HG03460 (cell line): ENCODE data around the gene EIF2S2.
"Not testable (repeated sequence)": the region's sequence is repeated elsewhere in the genome, so short reads cannot be mapped to it uniquely, and the experiment has no call there.

Experiments used
- ATAC-seq: cut with Tn5 transposase; IDR thresholded peaks from one replicate; pipeline ENCODE4 v1.9.1; 2021; ENCODE audit not compliant: unreplicated experiment

Gene EIF2S2, protein sequence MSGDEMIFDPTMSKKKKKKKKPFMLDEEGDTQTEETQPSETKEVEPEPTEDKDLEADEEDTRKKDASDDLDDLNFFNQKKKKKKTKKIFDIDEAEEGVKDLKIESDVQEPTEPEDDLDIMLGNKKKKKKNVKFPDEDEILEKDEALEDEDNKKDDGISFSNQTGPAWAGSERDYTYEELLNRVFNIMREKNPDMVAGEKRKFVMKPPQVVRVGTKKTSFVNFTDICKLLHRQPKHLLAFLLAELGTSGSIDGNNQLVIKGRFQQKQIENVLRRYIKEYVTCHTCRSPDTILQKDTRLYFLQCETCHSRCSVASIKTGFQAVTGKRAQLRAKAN

DNA sequence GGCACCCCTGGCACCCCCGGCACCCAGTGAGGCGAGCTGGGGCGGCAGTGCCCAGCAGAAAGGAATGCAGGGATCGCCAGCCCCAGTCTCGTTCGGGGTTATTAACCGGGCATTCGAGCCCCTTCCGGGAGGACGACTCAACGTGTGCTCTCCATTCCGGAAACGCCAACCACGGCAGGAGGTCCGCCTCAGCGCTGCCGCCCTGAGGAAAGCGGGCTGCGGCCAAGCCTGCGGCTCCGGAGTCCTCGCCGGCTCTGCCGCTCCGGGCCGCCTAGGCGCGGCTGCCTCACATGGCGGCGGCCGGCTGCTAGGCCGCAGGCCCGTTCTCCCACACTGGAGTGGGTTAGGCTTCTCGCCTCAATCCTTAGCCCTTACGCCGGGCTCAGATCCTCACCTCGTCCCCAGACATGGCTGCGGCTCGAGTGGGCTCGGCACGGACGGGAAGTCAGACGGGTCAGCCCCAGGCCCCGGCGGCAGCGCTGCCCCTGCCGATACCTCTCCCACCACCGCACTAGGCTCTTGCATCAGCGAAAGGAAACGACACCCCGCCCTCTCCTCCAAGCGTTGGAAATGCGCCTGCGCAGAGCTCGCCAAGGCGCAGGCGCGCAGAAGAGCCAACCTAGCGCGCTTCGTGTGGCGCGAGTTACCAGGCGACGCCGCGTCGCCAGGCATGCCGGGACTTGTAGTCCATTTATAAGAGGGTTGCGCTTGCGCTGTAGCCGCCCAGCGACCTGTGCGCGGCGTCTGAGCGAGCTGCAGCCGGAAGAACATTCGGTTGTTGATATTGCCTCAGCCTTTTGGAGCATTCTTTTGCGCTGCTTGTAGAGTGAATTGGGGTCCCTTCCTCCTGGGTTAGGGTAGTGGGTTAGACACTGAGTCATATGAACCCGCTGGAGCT, at the start of gene EIF2S2:
EIF2S2 (minus strand) TSS at position 542 of the 898 bp plus-strand sequence; CDS start at position 409, 133 bp downstream.
- ATAC-seq = peak; percentile 91

DNA sequence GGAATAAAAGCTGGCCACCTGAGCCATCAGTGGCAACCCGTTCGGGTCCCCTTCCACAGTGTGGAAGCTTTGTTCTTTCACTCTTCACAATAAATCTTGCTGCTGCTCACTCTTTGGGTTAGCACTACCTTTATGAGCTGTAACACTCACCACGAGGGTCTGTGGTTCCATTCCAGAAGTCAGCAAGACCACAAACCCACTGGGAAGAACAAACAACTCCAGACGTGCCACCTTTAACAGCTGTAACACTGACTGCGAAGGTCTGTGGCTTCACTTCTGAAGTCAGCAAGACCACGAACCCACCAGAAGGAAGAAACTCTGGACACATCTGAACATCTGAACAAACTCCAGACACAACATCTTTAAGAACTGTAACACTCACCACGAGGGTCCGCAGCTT, 45.7 kb upstream of the EIF2S2 start:
- ATAC-seq = not testable (repeated sequence)

DNA sequence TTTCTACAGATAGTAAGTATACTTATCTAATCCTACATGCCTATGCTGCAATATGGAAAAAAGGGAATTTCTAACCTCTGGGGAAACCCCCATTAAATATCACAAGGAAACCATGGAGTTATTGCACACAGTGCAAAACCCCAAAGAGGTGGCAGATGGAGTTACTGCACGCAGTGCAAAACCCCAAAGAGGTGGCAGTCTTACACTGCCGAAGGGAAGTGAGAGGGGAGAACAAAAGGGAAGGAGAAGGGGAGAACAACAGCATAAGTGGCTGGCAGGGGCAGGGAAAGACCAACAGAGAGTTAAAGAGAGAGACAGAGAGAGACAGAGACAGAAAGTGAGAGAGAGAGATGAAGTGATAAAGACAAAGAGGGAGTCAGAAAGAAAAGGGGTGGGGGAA, 43.8 kb upstream of the EIF2S2 start:
- no peak for ATAC-seq

DNA sequence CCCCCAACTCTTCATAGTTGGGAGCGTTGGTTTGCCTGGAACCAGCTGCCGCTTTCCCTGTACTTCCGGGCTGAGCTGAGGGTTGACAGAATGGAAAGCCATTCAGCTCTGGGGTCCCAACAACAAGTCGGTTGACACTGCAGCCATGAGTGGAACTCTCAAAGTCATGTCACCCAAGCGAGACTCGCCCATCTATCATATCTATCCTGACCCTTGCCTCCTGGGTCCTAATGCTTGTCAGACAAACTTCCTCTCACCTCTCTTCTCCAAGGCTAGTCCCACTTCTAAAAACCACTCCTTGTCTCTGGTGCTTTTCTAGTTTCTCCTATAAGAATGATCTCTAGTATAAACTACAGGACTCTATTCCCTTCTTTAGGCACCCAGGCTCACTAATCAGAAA, 41.1 kb upstream of the EIF2S2 start:
- not testable (repeated sequence) for ATAC-seq

DNA sequence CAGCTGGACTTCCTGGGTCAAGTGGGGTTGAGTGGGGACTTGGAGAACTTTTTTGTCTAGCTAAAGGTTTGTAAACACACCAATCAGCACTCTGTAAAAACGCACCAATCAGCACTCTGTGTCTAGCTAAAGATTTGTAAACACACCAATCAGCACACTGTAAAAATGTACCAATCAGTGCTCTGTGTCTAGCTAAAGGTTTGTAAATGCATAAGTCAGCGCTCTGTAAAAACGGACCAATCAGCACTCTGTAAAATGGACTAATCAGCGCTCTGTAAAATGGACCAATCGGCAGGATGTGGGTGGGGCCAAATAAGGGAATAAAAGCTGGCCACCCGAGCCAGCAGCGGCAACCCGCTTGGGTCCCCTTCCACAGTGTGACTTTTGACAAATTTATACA, 40.0 kb upstream of the EIF2S2 start:
- not testable (repeated sequence) for ATAC-seq

DNA sequence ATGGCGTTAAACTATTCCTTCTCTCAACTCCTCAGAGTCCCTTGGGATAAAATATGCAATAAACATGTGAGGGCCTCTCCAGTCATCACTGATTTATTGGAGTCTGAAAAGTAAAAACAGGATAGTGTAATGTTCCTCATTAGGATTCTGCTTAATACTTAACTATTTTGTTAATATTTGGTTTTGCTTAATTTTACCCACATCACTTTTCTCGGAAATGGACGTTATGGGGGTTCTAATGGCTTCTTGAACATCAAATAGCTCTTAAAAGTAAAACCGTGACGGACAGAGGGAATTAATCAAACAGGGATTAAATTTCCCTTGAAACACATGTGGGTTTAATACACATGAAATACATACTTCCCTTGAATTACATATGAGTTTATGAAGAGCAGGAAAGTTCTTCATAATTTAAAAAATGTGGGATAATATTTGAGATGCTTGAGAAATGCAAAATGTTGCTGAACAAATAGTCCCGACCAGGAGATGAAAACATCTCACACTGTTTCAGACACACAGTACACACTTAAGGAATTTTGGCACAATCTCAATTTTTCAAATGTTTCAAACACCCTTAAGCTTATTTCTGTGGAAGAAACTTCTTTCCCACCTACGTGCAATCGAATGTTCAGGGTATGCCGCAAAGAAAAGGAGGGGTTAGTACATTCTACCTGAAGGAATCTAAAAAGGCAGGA, 38.4 kb upstream of the EIF2S2 start:
- no peak for ATAC-seq

DNA sequence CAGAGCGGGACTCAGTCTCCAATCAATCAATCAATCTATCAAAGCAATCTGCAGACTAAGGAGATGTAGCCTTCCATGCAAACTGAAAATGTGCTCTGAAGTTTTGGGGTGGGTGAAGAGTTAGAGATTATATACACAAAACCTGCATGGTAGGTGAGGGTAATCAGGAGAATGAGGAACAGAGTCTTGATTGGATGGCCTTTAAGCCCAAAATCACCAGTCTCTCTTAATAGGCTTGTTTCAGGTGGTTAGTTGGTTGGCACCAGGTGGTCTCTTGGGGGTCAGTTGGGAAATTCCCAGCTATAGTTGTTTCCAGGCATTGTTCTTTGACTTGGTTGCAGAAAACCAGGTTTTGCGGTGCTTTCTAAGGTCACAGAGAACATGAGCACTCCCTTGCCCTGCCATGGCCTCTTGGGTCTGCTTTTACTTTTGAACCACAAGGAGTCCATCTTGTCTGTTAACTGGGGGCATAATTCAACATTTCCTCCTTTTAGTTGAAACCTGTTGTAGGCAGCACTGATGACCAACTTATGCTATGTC, 33.3 kb upstream of the EIF2S2 start:
- ATAC-seq = no peak

DNA sequence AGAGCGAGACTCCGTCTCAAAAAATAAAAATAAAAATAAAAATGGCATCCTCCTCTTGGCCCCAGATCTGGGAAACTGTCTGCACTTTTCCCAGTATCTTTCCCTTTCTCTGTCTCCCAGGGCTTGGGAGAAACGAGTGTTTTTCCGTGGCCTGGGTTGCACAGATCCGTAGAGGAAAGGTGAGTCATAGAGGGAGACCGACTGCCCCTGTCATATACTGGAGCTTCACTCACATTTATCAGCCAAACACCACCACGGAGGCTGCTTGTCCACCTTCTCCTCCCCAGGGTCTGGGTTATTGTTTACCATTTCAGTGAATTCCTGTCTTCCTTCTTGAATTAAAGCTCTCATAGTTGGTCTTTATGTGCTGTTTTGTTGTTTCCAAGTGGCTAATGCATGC, 31.9 kb upstream of the EIF2S2 start:
- no peak for ATAC-seq

DNA sequence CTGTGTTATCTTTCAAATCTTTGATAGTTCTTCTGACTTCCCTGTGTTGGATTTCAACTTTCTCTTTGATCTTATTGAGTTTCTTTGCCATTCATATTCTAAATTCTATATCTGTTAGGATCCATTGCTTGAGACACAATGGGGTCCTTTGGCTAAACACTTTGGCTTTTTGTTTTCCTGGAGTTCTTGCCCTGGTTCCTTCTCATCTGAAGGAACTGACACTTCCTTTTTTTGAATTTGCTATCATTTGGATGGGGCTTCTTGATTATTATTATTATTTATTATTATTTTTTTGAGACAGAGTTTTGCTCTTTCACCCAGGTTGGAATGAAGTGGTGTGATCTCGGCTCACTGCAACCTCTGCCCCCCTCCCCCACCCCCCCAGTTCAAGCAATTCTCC, 30.1 kb upstream of the EIF2S2 start:
- ATAC-seq = no peak

DNA sequence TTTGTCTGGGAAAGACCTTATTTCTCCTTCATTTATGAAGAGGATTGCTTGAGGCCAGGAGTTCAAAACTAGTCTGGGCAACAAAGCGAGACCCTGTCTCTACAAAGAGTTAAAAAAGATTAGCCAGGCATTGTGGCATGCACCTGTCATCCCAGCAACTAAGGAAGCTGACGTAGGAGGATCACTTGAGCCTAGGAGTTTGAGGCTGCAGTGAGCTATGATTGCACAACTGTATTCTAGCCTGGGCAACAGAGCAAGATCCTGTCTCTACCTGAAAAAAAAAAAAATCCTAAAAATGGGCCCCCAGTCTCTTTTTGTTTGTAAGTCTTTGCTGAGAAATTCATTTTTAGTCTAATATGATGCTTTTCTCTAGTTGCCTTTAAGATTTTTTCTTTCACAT, 29.2 kb upstream of the EIF2S2 start:
- ATAC-seq = no peak

DNA sequence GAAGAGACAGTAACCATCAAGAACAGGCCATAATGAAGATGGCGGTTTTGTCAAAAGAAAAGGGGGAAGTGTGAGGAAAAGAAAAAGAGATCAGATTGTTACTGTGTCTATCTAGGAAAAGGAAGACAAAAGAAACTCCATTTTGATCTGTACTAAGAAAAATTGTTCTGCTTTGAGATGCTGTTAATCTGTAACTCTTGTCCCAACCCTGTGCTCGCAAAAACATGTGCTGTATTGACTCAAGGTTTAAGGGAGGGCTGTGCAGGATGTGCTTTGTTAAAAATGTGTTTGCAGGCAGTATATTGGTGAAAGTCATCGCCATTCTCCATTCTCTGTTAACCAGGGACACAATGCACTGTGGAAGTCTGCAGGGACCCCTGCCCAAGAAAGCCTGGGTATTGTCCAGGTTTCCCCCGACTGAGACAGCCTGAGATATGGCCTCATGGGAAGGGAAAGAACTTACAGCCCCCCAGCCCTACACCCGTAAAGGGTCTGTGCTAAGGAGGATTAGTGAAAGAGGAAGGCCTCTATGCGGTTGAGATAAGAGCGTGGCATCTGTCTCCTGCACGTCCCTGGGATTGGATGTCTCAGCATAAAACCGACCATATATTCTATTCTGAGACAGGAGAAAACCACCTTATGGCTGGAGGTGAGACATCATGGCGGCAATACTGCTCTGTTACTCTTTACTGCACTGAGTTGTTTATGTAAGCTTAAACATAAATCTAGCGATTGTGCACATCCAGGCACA, 23.7 kb upstream of the EIF2S2 start:
- not testable (repeated sequence) for ATAC-seq

DNA sequence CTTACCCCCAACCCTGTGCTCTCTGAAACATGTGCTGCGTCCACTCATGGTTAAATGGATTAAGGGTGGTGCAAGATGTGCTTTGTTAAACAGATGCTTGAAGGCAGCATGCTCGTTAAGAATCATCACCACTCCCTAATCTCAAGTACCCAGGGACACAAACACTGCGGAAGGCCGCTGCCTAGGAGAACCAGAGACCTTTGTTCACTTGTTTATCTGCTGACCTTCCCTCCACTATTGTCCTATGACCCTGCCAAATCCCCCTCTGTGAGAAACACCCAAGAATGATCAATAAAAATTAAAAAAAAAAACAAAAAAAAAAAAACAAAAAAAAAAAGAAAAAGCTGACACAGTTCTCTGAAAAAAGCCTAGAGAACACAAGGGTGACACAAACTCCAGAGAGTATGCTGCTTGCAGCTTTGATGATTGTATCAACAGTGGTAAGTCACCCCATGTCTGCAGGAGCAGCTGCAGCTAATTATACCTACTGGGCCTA, 21.4 kb upstream of the EIF2S2 start:
- not testable (repeated sequence) for ATAC-seq

DNA sequence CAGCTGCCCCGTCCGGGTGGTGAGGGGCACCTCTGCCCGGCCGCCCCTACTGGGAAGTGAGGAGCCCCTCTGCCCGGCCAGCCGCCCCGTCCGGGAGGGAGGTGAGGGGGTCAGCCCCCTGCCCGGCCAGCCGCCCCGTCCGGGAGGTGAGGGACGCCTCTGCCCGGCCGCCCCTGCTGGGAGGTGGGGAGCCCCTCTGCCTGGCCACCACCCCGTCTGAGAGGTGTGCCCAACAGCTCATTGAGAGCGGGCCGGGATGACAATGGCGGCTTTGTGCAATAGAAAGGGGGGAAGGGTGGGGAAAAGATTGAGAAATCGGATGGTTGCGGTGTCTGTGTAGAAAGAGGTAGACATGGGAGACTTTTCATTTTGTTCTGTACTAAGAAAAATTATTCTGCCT, 20.9 kb upstream of the EIF2S2 start:
- ATAC-seq = not testable (repeated sequence)

DNA sequence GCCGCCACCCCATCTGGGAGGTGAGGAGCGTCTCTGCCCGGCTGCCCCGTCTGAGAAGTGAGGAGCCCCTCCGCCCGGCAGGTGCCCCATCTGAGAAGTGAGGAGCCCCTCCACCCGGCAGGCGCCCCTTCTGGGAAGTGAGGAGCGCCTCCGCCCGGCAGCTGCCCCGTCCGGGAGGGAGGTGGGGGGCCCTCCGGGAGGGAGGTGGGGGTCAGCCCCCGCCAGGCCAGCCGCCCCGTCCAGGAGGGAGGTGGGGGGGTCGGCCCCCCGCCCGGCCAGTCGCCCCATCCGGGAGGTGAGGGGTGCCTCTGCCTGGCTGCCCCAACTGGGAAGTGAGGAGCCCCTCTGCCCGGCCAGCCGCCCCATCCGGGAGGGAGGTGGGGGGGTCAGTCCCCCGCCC, 20.4 kb upstream of the EIF2S2 start:
- ATAC-seq = not testable (repeated sequence)

DNA sequence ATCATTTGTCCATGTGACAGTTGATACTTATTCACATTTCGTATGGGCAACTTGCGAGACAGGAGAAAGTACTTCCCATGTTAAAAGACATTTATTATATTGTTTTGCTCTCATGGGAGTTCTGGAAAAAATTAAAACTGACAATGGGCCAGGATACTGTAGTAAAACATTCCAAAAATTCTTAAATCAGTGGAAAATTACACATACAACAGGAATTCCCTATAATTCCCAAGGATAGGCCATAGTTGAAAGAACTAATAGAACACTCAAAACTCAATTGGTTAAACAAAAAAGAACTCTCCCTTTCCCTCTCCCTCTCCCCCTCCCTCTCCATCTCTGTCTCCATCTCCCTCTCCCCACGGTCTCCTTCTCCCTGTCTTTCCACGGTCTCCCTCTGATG, 19.4 kb upstream of the EIF2S2 start:
- no peak for ATAC-seq

DNA sequence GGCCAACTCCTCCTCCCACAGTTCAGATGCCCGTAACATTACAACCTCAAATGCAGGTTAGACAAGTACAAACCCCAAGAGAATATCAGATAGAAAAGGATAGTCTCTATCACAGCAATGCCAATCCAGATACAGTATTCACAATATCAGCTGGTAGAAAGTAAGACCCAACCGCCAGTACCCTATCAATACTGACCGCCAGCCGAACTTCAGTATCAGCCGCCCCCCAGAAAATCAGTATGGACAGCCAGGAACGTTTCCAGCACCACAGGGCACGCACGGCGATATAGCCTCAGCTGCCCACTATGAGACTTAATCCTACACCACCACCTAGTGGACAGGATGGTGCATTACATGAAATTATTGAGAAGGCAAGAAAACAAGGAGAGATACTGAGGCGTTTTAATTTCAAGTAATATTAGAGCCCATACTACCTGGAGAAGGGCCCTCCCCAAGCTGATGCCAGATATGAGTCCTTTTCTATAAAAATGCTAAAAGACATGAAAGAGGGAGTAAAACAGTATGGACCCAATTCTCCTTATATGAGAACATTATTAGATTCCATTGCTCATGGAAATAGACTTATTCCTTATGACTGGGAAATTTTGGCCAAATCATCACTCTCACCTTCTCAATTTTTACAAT, 17.6 kb upstream of the EIF2S2 start:
- no peak for ATAC-seq

DNA sequence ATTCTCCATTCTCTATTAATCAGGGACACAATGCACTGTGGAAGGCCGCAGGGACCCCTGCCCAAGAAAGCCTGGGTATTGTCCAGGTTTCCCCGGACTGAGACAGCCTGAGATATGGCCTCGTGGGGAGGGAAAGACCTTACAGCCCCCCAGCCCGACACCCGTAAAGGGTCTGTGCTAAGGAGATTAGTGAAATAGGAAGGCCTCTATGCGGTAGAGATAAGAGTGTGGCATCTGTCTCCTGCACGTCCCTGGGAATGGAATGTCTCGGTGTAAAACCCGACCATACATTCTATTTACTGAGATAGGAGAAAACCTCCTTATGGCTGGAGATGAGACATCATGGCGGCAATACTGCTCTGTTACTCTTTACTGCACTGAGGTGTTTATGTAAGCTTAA, 15.7 kb upstream of the EIF2S2 start:
- ATAC-seq = no peak

DNA sequence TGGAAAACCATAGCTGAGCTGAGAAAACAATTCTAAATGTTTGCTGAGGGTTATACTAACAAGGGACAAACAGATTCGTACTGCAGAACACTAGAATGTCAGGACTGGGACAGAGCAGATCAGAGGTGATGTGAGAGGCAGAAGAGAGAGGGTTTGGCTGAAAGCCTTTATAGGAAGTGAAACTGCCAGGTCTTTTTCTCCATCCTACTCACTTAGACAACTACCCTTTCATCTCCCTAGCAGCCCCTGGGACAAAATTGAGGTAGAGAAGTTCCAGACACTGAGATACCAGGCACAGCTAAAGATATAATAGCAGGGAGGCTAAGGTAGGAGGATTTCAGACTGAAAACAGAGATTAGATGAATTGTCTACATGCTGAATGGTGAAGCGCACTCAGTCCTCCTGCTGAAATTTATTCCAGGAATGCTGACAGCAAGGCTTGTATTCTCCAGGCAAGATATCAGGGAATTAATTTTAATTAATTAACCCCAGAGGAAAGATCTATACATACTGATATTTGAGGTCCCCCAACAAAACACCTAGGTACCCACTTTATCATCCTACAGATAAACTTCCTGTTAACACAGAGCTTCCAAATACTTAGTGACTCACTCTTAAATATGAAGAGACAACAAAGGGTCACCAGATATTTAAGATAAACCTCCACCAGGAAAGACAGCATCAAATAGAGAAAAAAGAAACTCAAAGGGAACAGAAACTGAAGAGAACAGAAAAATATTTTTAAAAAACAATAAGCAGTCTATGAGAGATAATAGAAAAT, 12.6 kb upstream of the EIF2S2 start:
- ATAC-seq = no peak

DNA sequence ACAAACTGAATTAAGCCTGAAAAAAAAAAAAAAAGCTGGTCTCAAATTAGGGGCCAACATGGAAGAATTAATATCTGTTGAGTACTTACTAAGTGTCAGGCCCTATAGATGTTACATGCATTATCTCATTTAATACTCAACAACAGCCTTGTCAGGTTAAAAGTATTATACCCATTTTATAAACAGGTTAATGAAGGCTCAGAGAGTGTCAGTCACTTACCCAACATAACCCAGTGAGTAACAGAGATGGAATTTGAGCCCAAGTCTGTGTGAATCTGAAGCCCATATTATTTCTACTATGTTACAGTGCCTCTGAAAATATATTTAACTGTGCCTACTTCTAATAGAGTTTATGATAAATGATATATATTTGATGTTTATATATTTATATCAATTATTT, 11.3 kb upstream of the EIF2S2 start:
- no peak for ATAC-seq
